Small intestine (tissue), 7 donors: ENCODE results near the gene PRKCB. TPM values are rescaled to one million over a fixed set of nuclear protein-coding genes. Genes with fewer than 3 reads are reported as not detected.

Experiments used
- DNase-seq, 2 donors: peaks; one replicate each; pipeline versions ENCODE4 v3.0.0 to v3.0.0-alpha.2; 2013
- FAIRE-seq: peaks from 2 replicates; lab custom pipeline; 2012; peaks lifted over from hg19 to GRCh38; lab: Jason Lieb, UNC
- H3K27ac ChIP-seq, 3 donors: one replicate each; pipeline ENCODE4 v1.5.1; 2013; ENCODE audit warnings: low read length in 2 of 3, mild to moderate bottlenecking in 2 of 3, control low read depth in 1 of 3, inconsistent platforms in 1 of 3, low read depth in 1 of 3, moderate library complexity in 1 of 3
- H3K27me3 ChIP-seq, 3 donors: one replicate each; pipeline ENCODE4 v1.6.1; 2013; ENCODE audit warnings: low read length in 3 of 3, inconsistent platforms in 1 of 3; ENCODE audit not compliant: control insufficient read depth in 3 of 3, insufficient read depth in 3 of 3
- H3K36me3 ChIP-seq, 3 donors: one replicate each; pipeline ENCODE4 v1.6.1; 2013; ENCODE audit warnings: low read length in 3 of 3, inconsistent platforms in 1 of 3, low read depth in 1 of 3, mild to moderate bottlenecking in 1 of 3, moderate library complexity in 1 of 3; ENCODE audit not compliant: control insufficient read depth in 3 of 3, insufficient read depth in 2 of 3
- H3K4me1 ChIP-seq, 3 donors: one replicate each; pipeline ENCODE4 v1.6.1; 2013; ENCODE audit warnings: low read length in 2 of 3, inconsistent platforms in 1 of 3, low read depth in 1 of 3, mild to moderate bottlenecking in 1 of 3, moderate library complexity in 1 of 3; ENCODE audit not compliant: control insufficient read depth in 3 of 3, insufficient read depth in 2 of 3
- H3K4me3 ChIP-seq, 3 donors: one replicate each; pipeline ENCODE4 v1.5.1; 2013; ENCODE audit warnings: low read length in 3 of 3, control low read depth in 1 of 3, inconsistent platforms in 1 of 3, low read depth in 1 of 3, mild to moderate bottlenecking in 1 of 3, moderate library complexity in 1 of 3
- H3K9me3 ChIP-seq, 2 donors: one replicate each; pipeline ENCODE4 v1.6.1; 2013; ENCODE audit warnings: low read depth in 1 of 2, low read length in 1 of 2; ENCODE audit not compliant: control insufficient read depth in 2 of 2, insufficient read depth in 1 of 2
- WGBS, 3 donors: extraction: QIAGEN DNeasy Blood & Tissue Kit; methylation state at CpG; one replicate each; pipeline ENCODE4 v1.1.7; 2013; 5-methylcytosine and 5-hydroxymethylcytosine counted together
- polyA plus RNA-seq, 4 donors: library from polyadenylated mRNA; stranded (reverse) in 3 of 4; unstranded in 1 of 4; fragments of 200-250 nt in 3 of 4; fragments of 120-200 nt in 1 of 4; gene quantifications; one replicate each; pipeline versions ENCODE4 v1.2.1 to v1.2.3, GENCODE V29; 2013
- donor health status: healthy with polysubstance abuse.
- donor health status: control.
- donor health status: control.
- donor health status: Bipolar disorder and iron deficiency.
- donor health status: healthy.

The PRKCB gene
- polyA plus RNA-seq, 4 donors = 2.3 to 5.1 (median 2.8) TPM

DNA sequence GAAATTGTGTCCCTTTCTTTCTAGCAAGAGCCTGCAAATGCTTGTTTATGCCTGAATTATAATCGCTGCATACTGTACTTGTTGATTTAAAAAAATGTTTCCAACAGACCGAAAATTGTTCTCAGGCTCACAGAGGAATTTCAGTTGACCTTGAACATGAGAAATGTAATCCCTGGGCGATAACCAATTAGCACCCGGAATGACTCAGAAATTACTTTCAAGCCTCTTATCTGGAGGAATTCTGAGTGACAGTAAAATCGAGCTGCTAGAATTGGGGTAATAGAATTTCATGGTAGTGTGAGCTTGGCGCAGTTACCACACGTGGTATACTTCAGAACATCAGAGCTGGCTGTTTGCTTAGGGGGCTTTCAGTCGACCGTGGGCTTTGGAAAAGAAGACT is 281.2 kb downstream of the PRKCB start:
- no peak for FAIRE-seq
- Histone ChIP-seq H3K4me1 (no peaks in the 10 kb centered on the region), H3K27me3 (no peaks in the 10 kb centered on the region), H3K36me3 (no peaks in the 10 kb centered on the region), H3K4me3 (no peak overlapping the region), H3K9me3 (no peaks in the 10 kb centered on the region), H3K27ac (no peak overlapping the region)
- WGBS, 3 donors = 16 to 60% (median 42%) methylated on average over 9 of the region's 9 CpGs
- DNase-seq = peak; percentile 7 to 68

GRCh38 chr16:24117680-24118079 is 281.9 kb downstream of the PRKCB start:
- no peaks in the 10 kb centered on the region for H3K36me3 ChIP-seq
- H3K4me1 ChIP-seq = no peaks in the 10 kb centered on the region
- H3K27ac ChIP-seq = no peak overlapping the region
- no peaks in the 10 kb centered on the region for H3K9me3 ChIP-seq
- no peaks in the 10 kb centered on the region for H3K27me3 ChIP-seq
- FAIRE-seq = no peak
- no peak for DNase-seq
- 78 to 86% (median 84%) methylated on average over 8 of the region's 8 CpGs for WGBS, 3 donors
- no peak overlapping the region for H3K4me3 ChIP-seq

GRCh38 chr16:24118126-24118821 is 282.5 kb downstream of the PRKCB start:
- FAIRE-seq (no peak), DNase-seq (no peak)
- WGBS, 3 donors = 76 to 82% (median 82%) methylated on average over 7 of the region's 7 CpGs
- Histone ChIP-seq H3K27ac (no peak overlapping the region), H3K9me3 (no peaks in the 10 kb centered on the region), H3K4me1 (no peaks in the 10 kb centered on the region), H3K4me3 (no peak overlapping the region), H3K36me3 (no peaks in the 10 kb centered on the region), H3K27me3 (no peaks in the 10 kb centered on the region)

DNA sequence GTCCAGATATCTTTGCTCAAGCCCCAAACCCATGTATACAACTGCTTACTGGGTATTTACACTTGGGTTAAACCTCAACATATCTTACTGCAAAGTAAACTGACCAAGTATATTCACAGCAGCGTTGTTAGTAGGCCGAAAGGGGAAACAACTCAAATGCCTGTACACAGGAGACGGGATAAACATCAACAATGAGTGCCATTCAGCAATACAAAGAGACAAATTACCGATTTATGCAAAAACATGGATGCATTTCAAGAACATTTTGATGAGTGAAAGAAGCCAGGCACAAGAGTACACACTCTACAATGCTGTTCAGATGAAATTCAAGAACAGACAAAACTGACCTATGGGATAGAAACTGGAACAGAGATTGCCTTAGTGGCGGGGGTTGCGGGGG is 284.0 kb downstream of the PRKCB start:
- H3K27ac ChIP-seq = no peak overlapping the region
- H3K36me3 ChIP-seq = no peaks in the 10 kb centered on the region
- H3K4me1 ChIP-seq = no peaks in the 10 kb centered on the region
- DNase-seq = no peak
- H3K9me3 ChIP-seq = no peaks in the 10 kb centered on the region
- H3K4me3 ChIP-seq = no peak overlapping the region
- no peaks in the 10 kb centered on the region for H3K27me3 ChIP-seq
- WGBS, 3 donors = 85 to 97% (median 94%) methylated on average over 6 of the region's 6 CpGs
- no peak for FAIRE-seq

DNA sequence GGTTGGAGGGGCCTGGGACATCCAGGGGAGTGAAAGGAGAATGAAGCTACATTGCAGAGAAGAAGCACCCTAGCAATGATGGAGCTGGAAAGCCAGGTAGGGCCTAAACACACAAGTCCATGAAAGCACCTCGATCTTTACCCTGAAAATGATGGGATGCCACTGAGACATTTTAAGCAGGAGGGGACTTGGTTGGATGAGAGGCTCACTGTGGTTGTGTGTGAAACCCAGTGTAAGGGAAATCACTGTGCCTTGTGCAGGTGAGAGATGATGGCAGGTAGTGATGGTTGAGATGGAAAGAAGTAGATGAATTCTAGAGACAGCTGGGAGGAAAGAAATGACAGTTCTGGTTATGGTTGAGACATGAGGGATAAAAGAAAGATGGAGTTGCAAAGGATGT is 287.5 kb downstream of the PRKCB start:
- no peak overlapping the region for H3K4me3 ChIP-seq
- H3K9me3 ChIP-seq = no peaks in the 10 kb centered on the region
- H3K4me1 ChIP-seq = no peaks in the 10 kb centered on the region
- no peaks in the 10 kb centered on the region for H3K27me3 ChIP-seq
- DNase-seq = no peak
- H3K36me3 ChIP-seq = no peaks in the 10 kb centered on the region
- H3K27ac ChIP-seq = no peak overlapping the region
- 85 to 96% (median 94%) methylated on average over 1 of the region's 1 CpG for WGBS, 3 donors
- no peak for FAIRE-seq

GRCh38 chr16:24124291-24124690 is 288.5 kb downstream of the PRKCB start:
- FAIRE-seq (no peak), DNase-seq (no peak)
- Histone ChIP-seq H3K27ac (no peak overlapping the region), H3K27me3 (no peaks in the 10 kb centered on the region), H3K36me3 (no peaks in the 10 kb centered on the region), H3K4me3 (no peak overlapping the region), H3K4me1 (no peaks in the 10 kb centered on the region), H3K9me3 (no peaks in the 10 kb centered on the region)
- WGBS, 3 donors = 80 to 92% (median 92%) methylated on average over 7 of the region's 7 CpGs

GRCh38 chr16:24125214-24125613 is 289.4 kb downstream of the PRKCB start:
- no peak for FAIRE-seq
- no peaks in the 10 kb centered on the region for H3K27me3 ChIP-seq
- no peak overlapping the region for H3K4me3 ChIP-seq
- no peak overlapping the region for H3K27ac ChIP-seq
- no peak for DNase-seq
- no peaks in the 10 kb centered on the region for H3K36me3 ChIP-seq
- no peaks in the 10 kb centered on the region for H3K9me3 ChIP-seq
- H3K4me1 ChIP-seq = no peaks in the 10 kb centered on the region
- 57 to 87% (median 82%) methylated on average over 3 of the region's 3 CpGs for WGBS, 3 donors

DNA sequence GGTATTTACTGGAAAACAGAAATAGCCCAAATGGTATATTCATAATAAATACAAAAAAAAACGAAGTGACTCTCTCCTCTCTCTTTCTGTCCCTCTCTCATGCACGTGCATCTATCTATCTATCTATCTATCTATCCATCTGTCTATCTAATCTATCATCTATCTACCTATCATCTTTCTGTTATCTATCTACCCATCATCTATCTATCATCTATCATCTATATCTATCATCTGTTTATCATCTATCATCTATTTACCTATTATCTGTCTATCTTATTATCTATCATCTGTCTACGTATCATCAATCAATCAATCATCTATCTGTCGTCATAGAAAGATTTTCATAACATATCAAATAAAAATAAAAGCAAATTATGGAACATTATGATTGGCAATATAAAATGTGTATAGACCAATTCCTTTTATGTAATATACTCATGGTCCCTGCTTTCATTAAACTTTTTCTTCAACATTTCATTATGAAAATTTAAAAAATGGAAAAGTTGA is 293.7 kb downstream of the PRKCB start:
- H3K9me3 ChIP-seq = no peaks in the 10 kb centered on the region
- no peak overlapping the region for H3K27ac ChIP-seq
- DNase-seq = no peak
- no peaks in the 10 kb centered on the region for H3K4me1 ChIP-seq
- no peak overlapping the region for H3K4me3 ChIP-seq
- H3K36me3 ChIP-seq = no peaks in the 10 kb centered on the region
- WGBS, 3 donors = 72 to 82% (median 72%) methylated on average over 4 of the region's 4 CpGs
- no peaks in the 10 kb centered on the region for H3K27me3 ChIP-seq
- FAIRE-seq = no peak
